Hematopoietic multipotent progenitor cell treated with erythropoietin and hydrocortisone succinate and interleukin-3 and kit ligand, for 17 days (in vitro differentiated cells): ENCODE measurements around the gene TRIM74.
"Not testable (repeated sequence)": the region's sequence is repeated elsewhere in the genome, so short reads cannot be mapped to it uniquely, and the experiment has no call there.

ENCODE experiments used
- DNase-seq: peaks from one replicate; pipeline ENCODE4 v3.0.0-alpha.2; 2015; ENCODE audit warnings: low spot score

TRIM74 gene

GRCh38 chr7:72954563-72955198 is 14.6 kb downstream of the TRIM74 start:
- DNase-seq = not testable (repeated sequence)

- not testable (repeated sequence) for DNase-seq
Observed at GRCh38 chr7:72953901-72954562, 15.2 kb downstream of the TRIM74 start.

- DNase-seq = not testable (repeated sequence)
Observed at GRCh38 chr7:72950432-72950831, 18.8 kb downstream of the TRIM74 start.

GRCh38 chr7:72949686-72950085 is 19.6 kb downstream of the TRIM74 start:
- DNase-seq = not testable (repeated sequence)

GRCh38 chr7:72949276-72949675 is 20.0 kb downstream of the TRIM74 start:
- not testable (repeated sequence) for DNase-seq

GRCh38 chr7:72948714-72949113 is 20.6 kb downstream of the TRIM74 start:
- DNase-seq = not testable (repeated sequence)

- not testable (repeated sequence) for DNase-seq
Observed at GRCh38 chr7:72946130-72946745, 23.0 kb downstream of the TRIM74 start.

- not testable (repeated sequence) for DNase-seq
Observed at GRCh38 chr7:72945597-72945996, 23.7 kb downstream of the TRIM74 start.

GRCh38 chr7:72944937-72945336 is 24.3 kb downstream of the TRIM74 start:
- DNase-seq = not testable (repeated sequence)

GRCh38 chr7:72942956-72943355 is 26.3 kb downstream of the TRIM74 start:
- DNase-seq = not testable (repeated sequence)

GRCh38 chr7:72942022-72942705 is 27.1 kb downstream of the TRIM74 start:
- not testable (repeated sequence) for DNase-seq

GRCh38 chr7:72928216-72928615 is 41.0 kb downstream of the TRIM74 start:
- not testable (repeated sequence) for DNase-seq

GRCh38 chr7:72927791-72928190 is 41.5 kb downstream of the TRIM74 start:
- DNase-seq = not testable (repeated sequence)

- peak; percentile 17 for DNase-seq
Observed at GRCh38 chr7:72925546-72926120, 43.6 kb downstream of the TRIM74 start.

- peak; percentile 89 for DNase-seq
Observed at GRCh38 chr7:72924733-72925545, 44.3 kb downstream of the TRIM74 start, which contains the start of gene POM121. TSS of gene POM121 (plus strand) at chr7:72925095. CDS start at chr7:72925122, 27 bp downstream.

GRCh38 chr7:72924386-72924732 is 44.9 kb downstream of the TRIM74 start:
- DNase-seq = no peak

GRCh38 chr7:72919256-72919775 is 50.0 kb downstream of the TRIM74 start:
- no peak for DNase-seq

- DNase-seq = peak; percentile 65
Observed at GRCh38 chr7:72914756-72915525, 54.3 kb downstream of the TRIM74 start.

- DNase-seq = not testable (repeated sequence)
Observed at GRCh38 chr7:72913750-72914149, 55.5 kb downstream of the TRIM74 start.

- not testable (repeated sequence) for DNase-seq
Observed at GRCh38 chr7:72911395-72911794, 57.9 kb downstream of the TRIM74 start.
